Adrenal gland (tissue), 12 donors: ENCODE results near the gene INAFM2. TPM values are rescaled to one million over a fixed set of nuclear protein-coding genes. Genes with fewer than 3 reads are reported as not detected.

Source experiments
- DNase-seq, 7 donors: peaks; one replicate each; pipeline ENCODE4 v3.0.0-alpha.2; 2019 to 2020
- H3K27ac ChIP-seq, 5 donors: fragments of 200-600 bp; sonication (generic) in 4 of 5; 1 replicate in 3 of 5; 2 replicates in 2 of 5; pipeline versions ENCODE4 v1.5.1 to v1.8.0; 2016 to 2020; ENCODE audit warnings: mild to moderate bottlenecking in 1 of 5
- H3K27me3 ChIP-seq: fragments of 200-600 bp; 2 replicates; pipeline ENCODE4 v1.8.0; 2021
- H3K36me3 ChIP-seq, 2 donors: fragments of 200-600 bp; replicated peaks in 1 of 2; 1 replicate in 1 of 2; 2 replicates in 1 of 2; pipeline versions ENCODE4 v1.5.1 to v1.8.0; 2018 to 2022
- H3K4me1 ChIP-seq, 2 donors: fragments of 200-600 bp; replicated peaks in 1 of 2; 1 replicate in 1 of 2; 2 replicates in 1 of 2; pipeline versions ENCODE4 v1.5.1 to v1.8.0; 2018 to 2021
- H3K4me3 ChIP-seq, 4 donors: fragments of 200-600 bp; sonication (generic) in 3 of 4; one replicate each; pipeline ENCODE4 v1.5.1; 2016 to 2018
- H3K9me3 ChIP-seq, 3 donors: fragments of 200-600 bp; sonication (generic) in 1 of 3; replicated peaks in 1 of 3; 1 replicate in 2 of 3; 2 replicates in 1 of 3; pipeline versions ENCODE4 v1.5.1 to v1.8.0; 2016 to 2021
- POLR2A ChIP-seq, 2 donors: fragments of 450-650 bp; IDR thresholded peaks; one replicate each; pipeline ENCODE4 v1.6.1; 2017; ENCODE audit warnings: antibody characterized with exemption in 2 of 2, mild to moderate bottlenecking in 2 of 2, moderate library complexity in 1 of 2
- WGBS, 4 donors: extraction: QIAGEN DNeasy Blood & Tissue Kit in 2 of 4; methylation state at CpG; one replicate each; pipeline versions ENCODE4 v1.1.5 to v1.1.7; 2013 to 2017; 5-methylcytosine and 5-hydroxymethylcytosine counted together
- intact Hi-C, 2 donors: fragments of 100-400 bp; cut with DNase I; formaldehyde crosslinking; loops; one replicate each; pipeline versions ENCODE4 v1.14.1 to v1.15.0; 2022 to 2023
- polyA plus RNA-seq, 3 donors: library from polyadenylated mRNA; stranded (reverse); fragments of 200-250 nt in 2 of 3; fragments of 350-450 nt in 1 of 3; fragmentation: Illumina TruSeq in 1 of 3; extraction: RNeasy Lipid Tissue Mini Kit (QIAGEN cat#74804) in 1 of 3; gene quantifications; one replicate each; pipeline ENCODE4 v1.2.3, GENCODE V29; 2013 to 2014
- total RNA-seq, 9 donors: library from RNA; depleted of rRNA in 4 of 9; stranded (reverse); fragments of >200 nt in 4 of 9; fragments of 120-200 nt in 1 of 9; fragmentation: NEBNext Ultra II Directional in 1 of 9; extraction: Animal tissue kit (Norgen Biotek cat#: 25700) in 1 of 9; gene quantifications; one replicate each; pipeline versions ENCODE4 v1.1.0 to v1.2.4, GENCODE V29; 2013 to 2023
- TF ChIP-seq, protein P1 (sequence below), 6 experiments: fragments of 450-650 bp in 4 of 6; fragments of 200-600 bp in 2 of 6; sonication (generic) in 1 of 6; IDR thresholded peaks; 1 replicate in 5 of 6; 2 replicates in 1 of 6; pipeline versions ENCODE4 v1.5.1 to v1.8.0; 2016 to 2021; ENCODE audit warnings: antibody characterized with exemption in 6 of 6, mild to moderate bottlenecking in 2 of 6, moderate library complexity in 1 of 6
- donor health status: healthy with polysubstance abuse.
- donor health status: Bipolar disorder and iron deficiency.
- donor health status: DM: yes; HTN: yes; CAD: no.
- donor health status: DM: no; HTN: no; CAD: no.
- donor health status: DM: no; HTN: no; CAD: no.
- donor health status: DM: yes; HTN: yes; CAD: no.

INAFM2 gene
- total and polyA plus RNA-seq, 12 donors = 10.6 to 25.5 (median 20.1) TPM

DNA sequence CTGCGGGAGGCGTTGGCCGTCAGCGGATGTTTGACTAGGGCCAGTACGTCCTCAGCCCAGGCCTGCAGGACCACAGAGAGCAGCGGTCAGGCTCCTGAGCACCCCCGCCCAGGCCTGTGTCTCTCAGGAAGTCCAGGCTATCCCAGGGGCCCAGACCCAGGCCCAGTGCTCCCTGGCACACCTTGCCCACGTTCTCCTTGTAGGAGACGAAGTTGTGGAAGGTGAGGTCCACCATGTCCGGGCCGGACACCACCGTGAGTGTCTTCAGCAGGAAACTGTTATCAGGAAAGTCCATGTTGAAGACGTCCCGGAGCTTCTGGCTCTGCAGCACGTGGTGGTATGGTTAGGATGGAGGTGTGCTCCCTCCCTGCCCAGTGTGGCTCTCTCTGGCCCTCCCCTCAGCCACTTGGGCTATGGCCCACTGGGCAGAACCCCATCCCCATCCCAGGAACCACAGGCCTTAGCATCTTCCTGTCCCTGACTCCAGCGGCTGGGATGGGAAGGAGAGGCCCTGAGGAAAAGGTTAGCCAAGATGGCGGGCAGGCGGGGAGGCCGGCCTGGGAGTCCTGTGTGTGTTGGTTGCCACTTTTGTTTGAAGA lies 21.1 kb upstream of the INAFM2 start:
- WGBS, 4 donors = 89 to 94% (median 91%) methylated on average over 8 to 19 of the region's 19 CpGs
- no peaks in the 10 kb centered on the region for H3K27me3 ChIP-seq
- no peak for DNase-seq
- H3K27ac ChIP-seq = no peak overlapping the region
- H3K4me1 ChIP-seq = no peaks in the 10 kb centered on the region
- TF ChIP-seq POLR2A (IDR thresholded peaks at IDR 0.05) = no peak
- TF ChIP-seq, protein P1, sequence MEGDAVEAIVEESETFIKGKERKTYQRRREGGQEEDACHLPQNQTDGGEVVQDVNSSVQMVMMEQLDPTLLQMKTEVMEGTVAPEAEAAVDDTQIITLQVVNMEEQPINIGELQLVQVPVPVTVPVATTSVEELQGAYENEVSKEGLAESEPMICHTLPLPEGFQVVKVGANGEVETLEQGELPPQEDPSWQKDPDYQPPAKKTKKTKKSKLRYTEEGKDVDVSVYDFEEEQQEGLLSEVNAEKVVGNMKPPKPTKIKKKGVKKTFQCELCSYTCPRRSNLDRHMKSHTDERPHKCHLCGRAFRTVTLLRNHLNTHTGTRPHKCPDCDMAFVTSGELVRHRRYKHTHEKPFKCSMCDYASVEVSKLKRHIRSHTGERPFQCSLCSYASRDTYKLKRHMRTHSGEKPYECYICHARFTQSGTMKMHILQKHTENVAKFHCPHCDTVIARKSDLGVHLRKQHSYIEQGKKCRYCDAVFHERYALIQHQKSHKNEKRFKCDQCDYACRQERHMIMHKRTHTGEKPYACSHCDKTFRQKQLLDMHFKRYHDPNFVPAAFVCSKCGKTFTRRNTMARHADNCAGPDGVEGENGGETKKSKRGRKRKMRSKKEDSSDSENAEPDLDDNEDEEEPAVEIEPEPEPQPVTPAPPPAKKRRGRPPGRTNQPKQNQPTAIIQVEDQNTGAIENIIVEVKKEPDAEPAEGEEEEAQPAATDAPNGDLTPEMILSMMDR (IDR thresholded peaks at IDR 0.05) = no peak
- no peaks in the 10 kb centered on the region for H3K36me3 ChIP-seq
- intact Hi-C loops = no loop called here
- H3K4me3 ChIP-seq = no peak overlapping the region
- no peaks in the 10 kb centered on the region for H3K9me3 ChIP-seq

DNA sequence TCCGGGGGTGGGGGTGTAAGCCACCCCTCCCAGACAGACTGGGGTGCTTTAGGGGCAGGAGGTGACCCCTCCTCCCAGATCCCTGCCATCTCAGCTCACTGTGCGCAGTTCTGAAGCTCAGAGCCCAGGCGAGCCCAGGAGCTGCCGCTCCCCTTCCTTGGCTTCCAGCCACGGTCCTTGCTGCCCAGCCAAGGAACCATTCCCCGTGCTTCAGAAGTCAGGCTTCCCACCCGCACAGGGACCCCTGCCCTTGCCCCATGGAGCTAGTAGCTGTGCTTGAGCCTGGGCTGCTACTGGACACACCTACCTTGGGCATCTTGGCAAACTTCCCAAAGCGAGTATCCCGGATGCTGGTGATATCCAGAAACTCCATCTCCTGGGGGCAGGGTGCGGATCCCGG lies 20.5 kb upstream of the INAFM2 start:
- no peaks in the 10 kb centered on the region for H3K9me3 ChIP-seq
- 57 to 79% (median 71%) methylated on average over 5 to 11 of the region's 11 CpGs for WGBS, 4 donors
- no peak overlapping the region for H3K4me3 ChIP-seq
- intact Hi-C loops = no loop called here
- H3K27ac ChIP-seq = no peak overlapping the region
- H3K27me3 ChIP-seq = no peaks in the 10 kb centered on the region
- DNase-seq = no peak
- H3K4me1 ChIP-seq = no peaks in the 10 kb centered on the region
- no peaks in the 10 kb centered on the region for H3K36me3 ChIP-seq
- TF ChIP-seq, protein P1 (IDR thresholded peaks at IDR 0.05) = no peak
- no peak for TF ChIP-seq POLR2A (IDR thresholded peaks at IDR 0.05)

DNA sequence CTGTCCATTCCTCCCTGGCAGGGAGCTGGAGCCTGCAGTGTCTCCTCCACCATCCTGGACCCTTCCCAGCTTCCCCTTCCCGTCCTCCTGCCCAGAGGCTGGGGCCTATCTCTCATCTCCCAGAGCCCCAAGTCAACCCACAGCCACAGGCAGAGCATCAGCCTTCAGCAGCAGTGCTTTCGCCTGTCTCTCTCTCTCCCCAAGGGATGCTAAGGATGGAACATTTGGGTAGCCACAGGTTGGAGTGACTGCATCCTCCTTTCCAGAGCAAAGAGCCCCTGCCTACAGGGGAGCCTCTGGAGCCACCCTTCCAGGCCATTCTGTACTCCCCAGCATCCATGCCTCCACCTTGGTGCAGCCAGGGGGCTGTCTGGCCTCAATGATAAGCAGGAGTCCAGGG lies 19.9 kb upstream of the INAFM2 start:
- H3K27me3 ChIP-seq = no peaks in the 10 kb centered on the region
- H3K4me1 ChIP-seq = no peaks in the 10 kb centered on the region
- H3K4me3 ChIP-seq = no peak overlapping the region
- WGBS, 4 donors = 78 to 91% (median 88%) methylated on average over 2 of the region's 2 CpGs
- H3K27ac ChIP-seq = no peak overlapping the region
- DNase-seq = no peak
- H3K9me3 ChIP-seq = no peaks in the 10 kb centered on the region
- TF ChIP-seq, protein P1 (IDR thresholded peaks at IDR 0.05) = no peak
- TF ChIP-seq POLR2A (IDR thresholded peaks at IDR 0.05) = no peak
- intact Hi-C loops = no loop called here
- H3K36me3 ChIP-seq = no peaks in the 10 kb centered on the region

DNA sequence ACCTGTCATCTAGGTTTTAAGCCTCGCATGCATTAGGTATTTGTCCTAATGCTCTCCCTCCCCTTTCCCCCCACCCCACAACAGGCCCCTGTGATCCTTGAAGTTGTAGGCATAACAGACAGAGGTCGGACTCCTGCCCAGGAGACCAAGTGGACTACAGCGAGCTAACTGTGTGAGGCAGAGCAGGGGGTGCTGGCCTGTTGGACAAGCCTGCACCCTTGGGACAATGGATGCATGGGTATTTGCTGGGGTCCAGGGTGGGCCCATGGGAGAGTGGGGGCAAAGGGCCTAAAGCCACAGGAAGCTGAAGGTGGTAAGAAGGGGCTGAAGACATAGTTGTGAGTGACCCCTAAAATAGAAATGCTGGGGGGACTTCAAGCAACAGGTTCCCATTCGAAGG lies 18.2 kb upstream of the INAFM2 start:
- DNase-seq = no peak
- intact Hi-C loops = no loop called here
- Histone ChIP-seq H3K4me1 (no peaks in the 10 kb centered on the region), H3K36me3 (no peaks in the 10 kb centered on the region), H3K9me3 (no peaks in the 10 kb centered on the region), H3K27me3 (no peaks in the 10 kb centered on the region), H3K27ac (no peak overlapping the region), H3K4me3 (no peak overlapping the region)
- TF ChIP-seq, protein P1 (IDR thresholded peaks at IDR 0.05) = no peak
- no peak for TF ChIP-seq POLR2A (IDR thresholded peaks at IDR 0.05)
- 89 to 94% (median 92%) methylated on average over 4 of the region's 4 CpGs for WGBS, 4 donors
